Lower leg skin (tissue), 4 donors: Measurements from ENCODE around the gene UHMK1. TPM values are rescaled to one million over a fixed set of nuclear protein-coding genes. Genes with fewer than 3 reads are reported as not detected.

Experiments
- DNase-seq, 2 donors: peaks; one replicate each; pipeline ENCODE4 v3.0.0-alpha.2; 2019; ENCODE audit warnings: low spot score in 2 of 2
- H3K4me3 ChIP-seq: fragments of 200-600 bp; sonication (generic); 2 replicates; pipeline ENCODE4 v1.5.1; 2017; ENCODE audit warnings: mild to moderate bottlenecking, low read depth; ENCODE audit not compliant: poor library complexity, severe bottlenecking
- CTCF ChIP-seq, 3 donors: fragments of 450-650 bp; IDR thresholded peaks; one replicate each; pipeline ENCODE4 v1.5.1; 2016; ENCODE audit warnings: antibody characterized with exemption in 3 of 3, mild to moderate bottlenecking in 3 of 3, moderate library complexity in 2 of 3
- POLR2A ChIP-seq, 2 donors: fragments of 450-650 bp; IDR thresholded peaks; one replicate each; pipeline ENCODE4 v1.6.1; 2016 to 2017; ENCODE audit warnings: antibody characterized with exemption in 2 of 2, mild to moderate bottlenecking in 1 of 2, moderate library complexity in 1 of 2
- WGBS, 2 donors: methylation state at CpG; one replicate each; pipeline ENCODE4 v1.1.5; 2018; 5-methylcytosine and 5-hydroxymethylcytosine counted together
- intact Hi-C: fragments of 100-400 bp; cut with DNase I; formaldehyde crosslinking; loops from one replicate; pipeline ENCODE4 v1.15.0; 2023; ENCODE audit warnings: low total_unique reads
- total RNA-seq, 4 donors: library from RNA; depleted of rRNA; stranded (reverse); fragments of >200 nt; gene quantifications; one replicate each; pipeline ENCODE4 v1.1.0, GENCODE V29; 2016

The UHMK1 gene
- total RNA-seq, 4 donors from 2014 or later, result 23.4 to 27.1 (median 24.2) TPM

GRCh38 chr1:162470216-162470615 lies 27.4 kb upstream of the UHMK1 start:
- intact Hi-C loops, result no loop called here
- 54 to 68% methylated on average over 2 of the region's 2 CpGs for WGBS, 2 donors
- TF ChIP-seq CTCF (IDR thresholded peaks at IDR 0.05) (no peak), POLR2A (IDR thresholded peaks at IDR 0.05) (no peak)
- DNase-seq, result no peak
- H3K4me3 ChIP-seq, result no peak overlapping the region

DNA sequence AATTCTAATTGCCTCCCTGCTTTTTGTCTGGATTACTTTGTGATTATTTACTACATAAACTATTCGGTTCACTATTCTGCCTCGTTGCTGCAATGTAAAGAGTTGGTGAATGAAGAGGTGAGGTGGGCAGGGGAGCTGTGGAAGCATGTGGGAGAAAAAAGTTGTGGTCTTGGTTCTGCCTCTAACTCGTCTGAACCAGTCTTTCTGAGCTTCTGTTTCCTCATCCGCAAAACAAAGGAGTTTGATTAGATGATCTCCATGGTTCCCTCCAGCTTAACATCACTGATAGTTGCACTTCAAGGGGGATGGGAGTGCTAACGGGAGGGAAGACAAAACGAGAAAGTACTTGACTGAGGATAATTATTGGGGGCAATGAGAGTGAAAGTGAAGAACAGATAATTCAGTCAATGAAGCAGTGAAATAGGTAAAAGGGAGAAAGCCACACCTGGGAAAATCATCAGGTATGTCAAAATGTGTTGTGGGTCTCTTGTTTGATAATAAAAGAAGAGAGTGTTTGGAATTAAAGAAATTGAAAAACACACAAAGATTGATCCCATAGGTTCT lies 26.2 kb upstream of the UHMK1 start:
- intact Hi-C loops, result no loop called here
- 38 to 44% methylated on average over 6 of the region's 6 CpGs for WGBS, 2 donors
- TF ChIP-seq CTCF (IDR thresholded peaks at IDR 0.05), result no peak
- no peak for TF ChIP-seq POLR2A (IDR thresholded peaks at IDR 0.05)

GRCh38 chr1:162475089-162475488 lies 22.5 kb upstream of the UHMK1 start:
- H3K4me3 ChIP-seq, result no peak overlapping the region
- intact Hi-C loops, result no loop called here
- 37 to 67% methylated on average over 1 to 2 of the region's 2 CpGs for WGBS, 2 donors
- TF ChIP-seq POLR2A (IDR thresholded peaks at IDR 0.05), result no peak
- DNase-seq, result no peak

More for the DNA sequence above, 26.2 kb upstream of the UHMK1 start:
- no peak overlapping the region for H3K4me3 ChIP-seq
- no peak for DNase-seq

GRCh38 chr1:162475539-162476185 lies 22.0 kb upstream of the UHMK1 start:
- DNase-seq, result no peak
- intact Hi-C loops, result no loop called here
- 74% methylated on average over 6 of the region's 6 CpGs for WGBS, 2 donors
- no peak overlapping the region for H3K4me3 ChIP-seq
- TF ChIP-seq CTCF (IDR thresholded peaks at IDR 0.05), result no peak
- TF ChIP-seq POLR2A (IDR thresholded peaks at IDR 0.05), result no peak

- H3K4me3 ChIP-seq, result no peak overlapping the region
- TF ChIP-seq CTCF (IDR thresholded peaks at IDR 0.05) (no peak), POLR2A (IDR thresholded peaks at IDR 0.05) (no peak)
- no peak for DNase-seq
- intact Hi-C loops, result no loop called here
- 79 to 88% methylated on average over 1 of the region's 1 CpG for WGBS, 2 donors
These were observed 21.0 kb upstream of the UHMK1 start for GRCh38 chr1:162476620-162477019.

DNA sequence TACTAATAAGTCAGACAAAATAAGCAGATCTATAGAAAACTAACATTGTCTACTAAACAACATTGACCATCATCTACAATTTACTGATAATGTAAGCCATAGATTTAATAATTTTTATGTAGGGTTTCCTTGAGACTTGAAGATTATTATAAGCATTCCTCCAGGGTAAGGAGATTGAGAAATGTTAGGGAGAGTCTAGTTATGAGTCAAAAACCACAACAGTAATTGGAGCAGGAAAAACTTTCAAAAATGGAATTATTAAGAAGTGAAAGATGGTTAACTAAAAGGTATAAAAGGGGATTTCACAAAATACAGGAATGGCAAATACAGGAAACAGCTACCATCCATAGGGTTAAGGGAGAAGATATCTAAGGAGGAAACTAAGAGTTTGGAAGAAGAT lies 12.4 kb upstream of the UHMK1 start:
- no peak for TF ChIP-seq POLR2A (IDR thresholded peaks at IDR 0.05)
- TF ChIP-seq CTCF (IDR thresholded peaks at IDR 0.05), result no peak
- no peak for DNase-seq
- intact Hi-C loops, result no loop called here
- no peak overlapping the region for H3K4me3 ChIP-seq
